Measurements from ENCODE around the gene DLL1. TPM values are rescaled to one million over a fixed set of nuclear protein-coding genes. Genes with fewer than 3 reads are reported as not detected.

Gene DLL1
- total RNA-seq, 1 experiment from 2014 or later: 2.8 TPM

DNA sequence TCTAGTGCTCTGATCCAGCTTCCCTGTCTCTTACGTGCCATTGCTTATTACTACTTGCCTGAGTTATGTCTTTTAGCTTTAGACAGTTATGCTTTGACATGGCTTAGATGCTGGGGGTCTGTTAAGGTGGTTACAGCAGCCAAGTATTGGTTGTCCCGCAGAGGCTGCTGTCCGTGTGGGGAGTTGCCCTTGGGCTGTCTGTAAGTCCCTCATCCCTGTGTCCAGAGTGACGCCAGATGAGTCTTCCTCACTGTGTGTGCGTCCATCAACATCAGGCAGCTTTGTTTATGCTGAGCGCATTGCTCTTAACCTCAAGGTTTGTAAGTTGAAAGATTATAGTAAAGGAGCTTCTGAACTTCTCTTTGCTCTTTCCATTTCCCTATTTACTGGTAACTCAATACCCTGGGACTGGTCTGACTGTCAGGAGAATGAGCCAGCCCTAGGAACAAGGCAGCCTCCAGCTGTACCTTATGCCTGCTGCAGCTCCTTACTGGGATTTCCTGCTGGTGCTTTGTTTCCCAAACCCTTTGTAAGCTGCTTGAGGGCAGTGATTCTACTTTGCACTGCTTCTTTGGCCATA is 22.9 kb upstream of the DLL1 start:
- H4K8ac ChIP-seq (replicated peaks; ENCODE audit: insufficient read length, low read depth, low read length): no peak overlapping the region
- no peak overlapping the region for H2BK20ac ChIP-seq (ENCODE audit: low read depth, low read length, poor library complexity, severe bottlenecking)
- H3K4me1 ChIP-seq (ENCODE audit: insufficient read depth, low read length): peaks cover 5% of the 10 kb centered on the region; the same call in 1 of the 2 replicates
- H3K9ac ChIP-seq (ENCODE audit: extremely low read depth, insufficient read length, low read length): no peak overlapping the region
- H3K79me1 ChIP-seq (ENCODE audit: insufficient read depth, low read depth, low read length, poor library complexity, severe bottlenecking): peaks cover 5% of the 10 kb centered on the region
- peaks cover 18 to 23% of the 10 kb centered on the region in 2 experiments for H3K4me1 Mint-ChIP-seq
- no peak overlapping the region for H2BK15ac ChIP-seq (ENCODE audit: low read depth, low read length)
- no peak overlapping the region for H3K4me2 ChIP-seq (ENCODE audit: insufficient read depth, insufficient read length, low read length)
- no peak overlapping the region for H4K5ac ChIP-seq (ENCODE audit: insufficient read length, low read depth, low read length)
- no peak overlapping the region for H4K91ac ChIP-seq (ENCODE audit: insufficient read length, low read depth, low read length)
- H3K23me2 ChIP-seq (ENCODE audit: insufficient read length, low read depth, low read length, poor library complexity, severe bottlenecking): no peaks in the 10 kb centered on the region
- peak; percentile 36 for DNase-seq
- no peak overlapping the region for H3K14ac ChIP-seq (ENCODE audit: insufficient read depth, low read length)
- H3K4me3 Mint-ChIP-seq: peak overlapping the region in 1 of 2 experiments; percentile 11; a peak in 1 of 5 replicates
- no peak overlapping the region for H2BK120ac ChIP-seq (ENCODE audit: low read depth, low read length, poor library complexity, severe bottlenecking)
- peak overlapping the region in 1 of 3 experiments; percentile 83; a peak in 1 of 7 replicates for H3K27ac Mint-ChIP-seq
- H2BK5ac ChIP-seq (ENCODE audit: insufficient read length, low read length): no peak overlapping the region
- no peak overlapping the region for H3T11ph ChIP-seq (ENCODE audit: low read length)
- no peak overlapping the region for H2AK5ac ChIP-seq (ENCODE audit: insufficient read length, low read length)
- no peaks in the 10 kb centered on the region for H3K9me3 Mint-ChIP-seq
- no CpG with 5 or more reads among the region's 6 CpGs for WGBS (ENCODE audit: extremely low coverage, insufficient read length, low lambda C conversion rate)
- H3K23ac ChIP-seq (ENCODE audit: insufficient read length, low read depth, low read length): no peak overlapping the region
- H3K79me2 ChIP-seq (ENCODE audit: insufficient read depth, low read length): 0 out of 2 replicates have a peak, but pooled peaks cover 2% of the 10 kb centered on the region
- H2AFZ ChIP-seq (ENCODE audit: low read length): no peak overlapping the region
- no peaks in the 10 kb centered on the region for H3K9me3 ChIP-seq (ENCODE audit: control insufficient read depth, low read depth, low read length)
- peaks cover 2 to 16% (median 8%) of the 10 kb centered on the region in 3 experiments; a peak in 6 of 7 replicates for H3K36me3 Mint-ChIP-seq (ENCODE audit: insufficient read depth in 1 of 3, low read depth in 3 of 3)
- no peaks in the 10 kb centered on the region for H3K27me3 Mint-ChIP-seq (ENCODE audit: low read depth)
- H3K56ac ChIP-seq (ENCODE audit: insufficient read length, low read depth, low read length): no peak overlapping the region
- TF ChIP-seq, protein P1, sequence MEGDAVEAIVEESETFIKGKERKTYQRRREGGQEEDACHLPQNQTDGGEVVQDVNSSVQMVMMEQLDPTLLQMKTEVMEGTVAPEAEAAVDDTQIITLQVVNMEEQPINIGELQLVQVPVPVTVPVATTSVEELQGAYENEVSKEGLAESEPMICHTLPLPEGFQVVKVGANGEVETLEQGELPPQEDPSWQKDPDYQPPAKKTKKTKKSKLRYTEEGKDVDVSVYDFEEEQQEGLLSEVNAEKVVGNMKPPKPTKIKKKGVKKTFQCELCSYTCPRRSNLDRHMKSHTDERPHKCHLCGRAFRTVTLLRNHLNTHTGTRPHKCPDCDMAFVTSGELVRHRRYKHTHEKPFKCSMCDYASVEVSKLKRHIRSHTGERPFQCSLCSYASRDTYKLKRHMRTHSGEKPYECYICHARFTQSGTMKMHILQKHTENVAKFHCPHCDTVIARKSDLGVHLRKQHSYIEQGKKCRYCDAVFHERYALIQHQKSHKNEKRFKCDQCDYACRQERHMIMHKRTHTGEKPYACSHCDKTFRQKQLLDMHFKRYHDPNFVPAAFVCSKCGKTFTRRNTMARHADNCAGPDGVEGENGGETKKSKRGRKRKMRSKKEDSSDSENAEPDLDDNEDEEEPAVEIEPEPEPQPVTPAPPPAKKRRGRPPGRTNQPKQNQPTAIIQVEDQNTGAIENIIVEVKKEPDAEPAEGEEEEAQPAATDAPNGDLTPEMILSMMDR (conservative IDR thresholded peaks at IDR 0.05): no peak
- H3K18ac ChIP-seq (ENCODE audit: insufficient read length, low read depth, low read length): no peak overlapping the region
- no peaks in the 10 kb centered on the region for H4K20me1 ChIP-seq (ENCODE audit: control insufficient read depth, insufficient read depth, insufficient read length)
- H3K27me3 ChIP-seq (ENCODE audit: insufficient read depth, low read length): no peaks in the 10 kb centered on the region
- H3K27ac ChIP-seq (ENCODE audit: insufficient read length, low read depth, low read length): no peak overlapping the region
- no peak overlapping the region for H2BK12ac ChIP-seq (ENCODE audit: insufficient read length, low read depth, low read length)
- no peak overlapping the region for H3K4ac ChIP-seq (ENCODE audit: low read depth, low read length)
